OCI-LY7 (cell line): ENCODE results near the gene DENND4B. TPM values are rescaled to one million over a fixed set of nuclear protein-coding genes. Genes with fewer than 3 reads are reported as not detected.
A peak's percentile ranks its signal among the peaks of the same experiment; 100 is the strongest.

ENCODE experiments used
- BruUV-seq: library from RNA; stranded (reverse); fragments of 400-500 nt; replicated peaks from 2 replicates; lab custom pipeline; 2021; lab: Mats Ljungman, UMichigan
- CTCF ChIA-PET: fragments of 300-600 bp; sonication (Branson Sonifier 250); formaldehyde crosslinking; loops from one replicate; lab custom pipeline; 2022; ENCODE audit warnings: antibody characterized with exemption; ENCODE audit not compliant: unreplicated experiment; lab: Charles Lee
- POLR2A ChIA-PET: fragments of 300-600 bp; sonication (Branson Sonifier 250); formaldehyde crosslinking; loops from one replicate; lab custom pipeline; 2022; ENCODE audit warnings: antibody characterized with exemption; lab: Charles Lee
- DNase-seq: peaks from one replicate; pipeline ENCODE4 v3.0.0-alpha.2; 2015; ENCODE audit warnings: low spot score
- H2AFZ ChIP-seq: fragments of 200-600 bp; sonication (generic), shearing (Covaris generic); 2 replicates; pipeline ENCODE4 v1.6.1; 2014; ENCODE audit warnings: mild to moderate bottlenecking, antibody characterized with exemption, low read length, moderate library complexity
- H3K27ac ChIP-seq: fragments of 200-600 bp; sonication (generic); 2 replicates; pipeline ENCODE4 v1.5.1; 2014; ENCODE audit warnings: mixed run types, low read depth, mild to moderate bottlenecking, moderate library complexity, low read length, inconsistent platforms; ENCODE audit not compliant: poor library complexity, severe bottlenecking
- H3K36me3 ChIP-seq: fragments of 200-600 bp; sonication (generic); 2 replicates; pipeline ENCODE4 v1.6.1; 2014; ENCODE audit warnings: mild to moderate bottlenecking, antibody characterized with exemption, low read length, moderate library complexity, mixed read lengths; ENCODE audit not compliant: insufficient read depth
- H3K4me1 ChIP-seq: fragments of 200-600 bp; sonication (generic); 2 replicates; pipeline ENCODE4 v1.5.1; 2014; ENCODE audit warnings: mild to moderate bottlenecking, low read length; ENCODE audit not compliant: insufficient read depth, poor library complexity, severe bottlenecking
- H3K4me2 ChIP-seq: fragments of 200-600 bp; sonication (generic); 2 replicates; pipeline ENCODE4 v1.6.1; 2014; ENCODE audit warnings: mild to moderate bottlenecking, low read length
- H3K4me3 ChIP-seq: fragments of 200-600 bp; sonication (generic); 2 replicates; pipeline ENCODE4 v1.5.1; 2014; ENCODE audit warnings: mild to moderate bottlenecking, low read depth, low read length; ENCODE audit not compliant: poor library complexity, severe bottlenecking
- H3K79me2 ChIP-seq: fragments of 200-600 bp; sonication (generic); 2 replicates; pipeline ENCODE4 v1.6.1; 2016; ENCODE audit warnings: low read depth, mild to moderate bottlenecking, low read length, moderate library complexity, mixed read lengths; ENCODE audit not compliant: insufficient read depth
- H3K9me2 ChIP-seq: fragments of 200-600 bp; sonication (generic); 2 replicates; pipeline ENCODE4 v1.6.1; 2016; ENCODE audit warnings: mild to moderate bottlenecking, low read length, mixed read lengths; ENCODE audit not compliant: insufficient read depth
- H3K9me3 ChIP-seq: fragments of 200-600 bp; sonication (generic); 2 replicates; pipeline ENCODE4 v1.6.1; 2014; ENCODE audit warnings: mild to moderate bottlenecking, mixed run types, low read length, mixed read lengths
- H4K20me1 ChIP-seq: fragments of 200-600 bp; sonication (generic); 2 replicates; pipeline ENCODE4 v1.6.1; 2014; ENCODE audit warnings: mild to moderate bottlenecking, antibody characterized with exemption, low read length, moderate library complexity, mixed read lengths; ENCODE audit not compliant: insufficient read depth
- CTCF ChIP-seq: fragments of 200-600 bp; sonication (generic); conservative IDR thresholded peaks from 2 replicates; pipeline ENCODE4 v1.5.1; 2014; ENCODE audit warnings: mild to moderate bottlenecking, antibody characterized with exemption, low read length, moderate library complexity, mixed read lengths
- EZH2phosphoT487 ChIP-seq: fragments of 200-600 bp; sonication (generic); IDR thresholded peaks from 2 replicates; pipeline ENCODE4 v1.6.1; 2018; ENCODE audit warnings: low read depth, borderline replicate concordance, mild to moderate bottlenecking, mixed run types, antibody characterized with exemption, low read length, moderate library complexity, mixed read lengths
- intact Hi-C: fragments of 100-400 bp; cut with micrococcal nuclease; formaldehyde crosslinking; loops from one replicate; pipeline ENCODE4 v1.10.0; 2022; ENCODE audit not compliant: unreplicated experiment
- total RNA-seq, 2 experiments: library from RNA; depleted of rRNA in 1 of 2; stranded (reverse); fragments of >200 nt in 1 of 2; shearing (Covaris generic) in 1 of 2; gene quantifications; 2 replicates each; pipeline ENCODE4 v1.2.3, GENCODE V29; 2014 to 2022

Gene DENND4B
- total RNA-seq, 2 experiments from 2014 or later, result 50.5 to 164 TPM

GRCh38 chr1:153951183-153951582, 4.7 kb upstream of the DENND4B start:
- Histone ChIP-seq H3K79me2 (peaks cover 24% of the 10 kb centered on the region), H3K9me2 (no peaks in the 10 kb centered on the region), H2AFZ (no peak overlapping the region), H3K36me3 (peaks cover 80% of the 10 kb centered on the region), H4K20me1 (peaks cover 13% of the 10 kb centered on the region), H3K27ac (no peak overlapping the region), H3K4me2 (no peak overlapping the region), H3K9me3 (no peaks in the 10 kb centered on the region), H3K4me3 (no peak overlapping the region), H3K4me1 (peaks cover 28% of the 10 kb centered on the region)
- ChIA-PET CTCF (no interaction called here), POLR2A (no interaction called here)
- no peak for DNase-seq
- intact Hi-C loops, result no loop called here
- TF ChIP-seq CTCF (no peak), EZH2phosphoT487 (no peak)
- BruUV-seq, result no TSS peak

- intact Hi-C loops, result loop anchor here (1.0 to 2.0 kb wide), 5 partner anchors 12 to 149 kb away; partner anchors contain the start of genes CRTC2 and RAB13
- TF ChIP-seq CTCF (no peak), EZH2phosphoT487 (no peak)
- ChIA-PET POLR2A (interaction anchor here (0.5 to 4.2 kb wide), 7 partner anchors 10 to 139 kb away, joined by 3 to 32 read pairs (median 9); partner anchors contain the start of genes CREB3L4, GATAD2B and SLC39A1), CTCF (interaction anchor here (1.3 kb wide), 1 partner anchor 21 kb away, joined by 6 read pairs; the partner anchor contains the start of gene CREB3L4)
- Histone ChIP-seq H3K27ac (peak overlapping the region; percentile 92), H3K4me2 (peak overlapping the region; percentile 96), H3K79me2 (peaks cover 20% of the 10 kb centered on the region), H3K4me1 (peaks cover 35% of the 10 kb centered on the region), H2AFZ (peak overlapping the region; percentile 27; the same call in 1 of the 2 replicates), H3K4me3 (peak overlapping the region; percentile 86), H4K20me1 (no peaks in the 10 kb centered on the region), H3K9me3 (no peaks in the 10 kb centered on the region), H3K36me3 (peaks cover 74% of the 10 kb centered on the region), H3K9me2 (no peaks in the 10 kb centered on the region)
- peak; percentile 96 for DNase-seq
- no TSS peak for BruUV-seq
These were observed 510 bp downstream of the DENND4B start for GRCh38 chr1:153945795-153946621.
